GM13976 (cell line): ENCODE results near the gene KRT83.
"Not testable (repeated sequence)": the region's sequence is repeated elsewhere in the genome, so short reads cannot be mapped to it uniquely, and the experiment has no call there.

ENCODE experiments used
- DNase-seq: peaks from one replicate; pipeline ENCODE4 v3.0.0; 2012; ENCODE audit warnings: low spot score
- in situ Hi-C: fragments of 300-500 bp; cut with MboI; formaldehyde crosslinking; loops from one replicate; pipeline ENCODE4 v1.12.0; 2022; ENCODE audit warnings: low sequenced_read_pairs, mixed read lengths, inconsistent platforms; ENCODE audit not compliant: unreplicated experiment
- TF ChIP-seq, protein P1 (sequence below): IDR thresholded peaks from 2 replicates; pipeline ENCODE4 v1.5.1; 2012; ENCODE audit warnings: borderline replicate concordance, mild to moderate bottlenecking; ENCODE audit not compliant: insufficient read depth; ENCODE audit errors: extremely low read depth, missing control alignments, control extremely low read depth

KRT83 gene

DNA sequence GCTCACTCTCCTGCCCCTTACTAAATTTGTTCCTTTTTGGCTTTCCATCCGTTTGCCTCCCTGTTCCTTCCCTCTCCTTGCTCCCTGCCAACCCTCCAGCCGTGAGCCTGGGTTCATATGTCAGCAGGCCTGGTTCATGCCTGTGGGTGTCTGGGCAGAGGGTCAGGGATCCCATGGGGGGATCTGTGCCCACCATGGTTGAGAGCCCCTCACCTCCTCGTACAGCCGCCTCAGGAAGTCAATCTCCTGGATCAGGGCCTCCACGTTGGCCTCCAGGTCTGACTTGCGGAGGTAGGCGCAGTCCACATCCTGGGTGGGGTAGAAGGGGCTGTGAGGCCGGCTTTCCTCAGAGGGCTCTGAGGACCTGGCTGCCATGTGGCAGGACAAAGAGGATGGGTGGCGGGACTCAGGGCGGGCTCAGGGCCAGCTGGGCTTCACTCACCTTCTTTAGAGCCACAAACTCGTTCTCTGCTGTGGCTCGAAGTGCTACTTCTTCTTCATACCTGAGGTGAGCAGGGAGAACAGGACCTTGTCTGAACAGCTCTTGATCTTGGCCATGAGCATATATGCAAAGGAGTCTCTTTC lies 3.6 kb downstream of the KRT83 start:
- DNase-seq, result no peak
- in situ Hi-C loops, result no loop called here
- TF ChIP-seq, protein P1, sequence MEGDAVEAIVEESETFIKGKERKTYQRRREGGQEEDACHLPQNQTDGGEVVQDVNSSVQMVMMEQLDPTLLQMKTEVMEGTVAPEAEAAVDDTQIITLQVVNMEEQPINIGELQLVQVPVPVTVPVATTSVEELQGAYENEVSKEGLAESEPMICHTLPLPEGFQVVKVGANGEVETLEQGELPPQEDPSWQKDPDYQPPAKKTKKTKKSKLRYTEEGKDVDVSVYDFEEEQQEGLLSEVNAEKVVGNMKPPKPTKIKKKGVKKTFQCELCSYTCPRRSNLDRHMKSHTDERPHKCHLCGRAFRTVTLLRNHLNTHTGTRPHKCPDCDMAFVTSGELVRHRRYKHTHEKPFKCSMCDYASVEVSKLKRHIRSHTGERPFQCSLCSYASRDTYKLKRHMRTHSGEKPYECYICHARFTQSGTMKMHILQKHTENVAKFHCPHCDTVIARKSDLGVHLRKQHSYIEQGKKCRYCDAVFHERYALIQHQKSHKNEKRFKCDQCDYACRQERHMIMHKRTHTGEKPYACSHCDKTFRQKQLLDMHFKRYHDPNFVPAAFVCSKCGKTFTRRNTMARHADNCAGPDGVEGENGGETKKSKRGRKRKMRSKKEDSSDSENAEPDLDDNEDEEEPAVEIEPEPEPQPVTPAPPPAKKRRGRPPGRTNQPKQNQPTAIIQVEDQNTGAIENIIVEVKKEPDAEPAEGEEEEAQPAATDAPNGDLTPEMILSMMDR, result no peak

GRCh38 chr12:52316701-52317100 lies 4.5 kb downstream of the KRT83 start:
- in situ Hi-C loops, result no loop called here
- DNase-seq, result no peak
- TF ChIP-seq, protein P1, result no peak

DNA sequence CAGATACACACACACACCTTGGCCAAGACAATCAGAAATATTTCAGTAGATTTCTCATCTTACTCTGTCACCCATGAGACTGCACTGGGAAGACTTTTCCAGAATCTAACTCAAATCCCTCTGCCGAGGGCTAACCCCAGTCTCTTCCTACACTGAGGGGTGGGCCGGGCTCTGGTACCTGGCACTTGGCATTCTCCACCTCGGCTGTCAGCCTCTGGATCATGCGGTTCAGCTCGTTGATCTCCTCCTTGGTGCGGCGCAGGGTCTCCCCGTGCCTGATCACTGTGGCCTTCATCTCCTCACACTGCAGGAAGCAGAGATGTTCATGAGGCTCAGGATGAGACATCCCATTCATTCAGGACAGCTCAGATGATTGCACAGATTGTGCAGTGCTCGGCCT lies 4.9 kb downstream of the KRT83 start:
- TF ChIP-seq, protein P1, result no peak
- in situ Hi-C loops, result no loop called here

DNA sequence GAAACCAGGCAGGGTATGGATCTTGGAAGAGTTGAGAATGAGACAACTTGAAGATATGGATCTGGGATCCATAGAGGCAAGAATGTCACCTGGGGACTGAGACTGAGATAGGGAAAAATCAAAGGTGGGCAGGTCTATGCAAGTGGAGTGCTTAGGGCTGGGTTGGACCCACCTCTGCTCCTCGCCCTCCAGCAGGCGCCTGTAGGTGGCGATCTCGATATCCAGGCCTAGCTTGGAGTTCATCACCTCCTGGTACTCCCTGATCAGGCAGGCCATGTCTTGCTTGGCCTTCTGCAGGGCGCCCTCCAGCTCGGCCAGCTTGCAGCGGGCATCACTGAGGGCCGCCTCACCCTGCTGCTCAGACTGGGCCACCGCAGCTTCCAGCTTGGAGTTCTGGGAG lies 5.5 kb downstream of the KRT83 start:
- TF ChIP-seq, protein P1, result peak; percentile 34
- DNase-seq, in situ Hi-C loops: not testable (repeated sequence)

More for the DNA sequence above, 4.9 kb downstream of the KRT83 start:
- DNase-seq, result no peak

GRCh38 chr12:52314511-52314910 lies 6.7 kb downstream of the KRT83 start:
- TF ChIP-seq, protein P1, result no peak
- in situ Hi-C loops, result no loop called here
- no peak for DNase-seq

DNA sequence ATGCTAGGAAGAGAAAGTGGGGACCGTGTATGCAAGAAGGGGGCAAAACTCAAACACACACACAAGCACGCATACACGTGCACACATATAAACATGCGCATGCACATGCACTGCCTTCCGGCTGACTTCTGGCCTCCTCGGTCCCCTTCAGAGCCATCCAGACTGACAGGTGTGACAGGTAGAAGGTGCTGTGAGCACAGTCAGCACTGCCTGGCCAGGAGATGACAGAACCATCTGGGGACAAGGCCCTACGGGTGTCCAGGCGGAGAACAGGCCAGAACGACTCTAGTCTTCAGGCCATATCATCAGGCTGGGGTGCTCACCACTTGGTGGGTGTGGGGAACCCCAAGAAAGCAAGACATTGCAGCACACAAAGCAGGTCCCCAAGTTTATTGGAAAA lies 7.3 kb downstream of the KRT83 start:
- DNase-seq, result no peak
- TF ChIP-seq, protein P1, result no peak
- in situ Hi-C loops, result no loop called here
